GM18858 (cell line): Measurements from ENCODE around the gene CD9.
"Not testable (repeated sequence)": the region's sequence is repeated elsewhere in the genome, so short reads cannot be mapped to it uniquely, and the experiment has no call there.

ENCODE experiments used
- ATAC-seq: cut with Tn5 transposase; IDR thresholded peaks from one replicate; pipeline ENCODE4 v1.9.1; 2021; ENCODE audit not compliant: unreplicated experiment

Gene CD9, protein sequence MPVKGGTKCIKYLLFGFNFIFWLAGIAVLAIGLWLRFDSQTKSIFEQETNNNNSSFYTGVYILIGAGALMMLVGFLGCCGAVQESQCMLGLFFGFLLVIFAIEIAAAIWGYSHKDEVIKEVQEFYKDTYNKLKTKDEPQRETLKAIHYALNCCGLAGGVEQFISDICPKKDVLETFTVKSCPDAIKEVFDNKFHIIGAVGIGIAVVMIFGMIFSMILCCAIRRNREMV

DNA sequence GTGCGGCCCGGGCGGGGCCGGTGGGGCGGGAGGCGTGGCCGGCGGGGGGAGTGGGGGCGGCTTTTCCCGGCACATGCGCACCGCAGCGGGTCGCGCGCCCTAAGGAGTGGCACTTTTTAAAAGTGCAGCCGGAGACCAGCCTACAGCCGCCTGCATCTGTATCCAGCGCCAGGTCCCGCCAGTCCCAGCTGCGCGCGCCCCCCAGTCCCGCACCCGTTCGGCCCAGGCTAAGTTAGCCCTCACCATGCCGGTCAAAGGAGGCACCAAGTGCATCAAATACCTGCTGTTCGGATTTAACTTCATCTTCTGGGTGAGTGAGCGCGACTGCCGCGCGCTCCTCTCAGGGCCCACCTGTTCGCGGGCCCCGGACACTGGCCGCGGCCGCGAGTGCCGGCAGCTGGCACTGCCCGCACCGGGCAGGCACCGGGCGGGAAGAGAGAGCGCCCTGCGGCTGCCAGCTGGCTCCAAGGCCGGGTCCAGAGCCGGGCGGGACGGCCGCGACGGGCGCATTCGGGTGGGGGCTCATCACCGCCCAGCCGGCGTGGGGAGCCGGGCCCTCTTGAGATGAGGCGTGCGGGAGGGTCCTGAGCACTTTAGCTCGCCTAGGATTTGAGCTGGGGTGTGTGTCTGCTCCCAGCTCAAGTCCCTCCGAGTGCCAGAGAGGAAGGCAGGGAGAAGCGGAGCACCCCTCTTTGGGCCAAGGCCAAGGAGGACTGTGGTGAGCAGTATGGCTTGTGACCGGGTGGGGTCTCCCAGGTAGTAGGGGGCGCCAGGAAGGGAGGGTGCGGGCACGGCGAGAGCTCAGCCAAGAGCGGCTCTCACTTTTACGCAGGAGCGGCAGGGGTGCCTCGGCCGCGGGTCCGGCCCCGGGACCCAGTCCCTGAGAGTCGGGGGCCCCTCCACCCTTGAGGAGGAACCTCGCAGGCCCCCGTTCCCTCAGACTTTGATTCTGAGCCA lies at the start of gene CD9:
Gene CD9, plus strand, starts transcription at position 145 of the 957 bp plus-strand sequence. Its CDS starts 100 bp downstream, at position 245.
- no peak for ATAC-seq

DNA sequence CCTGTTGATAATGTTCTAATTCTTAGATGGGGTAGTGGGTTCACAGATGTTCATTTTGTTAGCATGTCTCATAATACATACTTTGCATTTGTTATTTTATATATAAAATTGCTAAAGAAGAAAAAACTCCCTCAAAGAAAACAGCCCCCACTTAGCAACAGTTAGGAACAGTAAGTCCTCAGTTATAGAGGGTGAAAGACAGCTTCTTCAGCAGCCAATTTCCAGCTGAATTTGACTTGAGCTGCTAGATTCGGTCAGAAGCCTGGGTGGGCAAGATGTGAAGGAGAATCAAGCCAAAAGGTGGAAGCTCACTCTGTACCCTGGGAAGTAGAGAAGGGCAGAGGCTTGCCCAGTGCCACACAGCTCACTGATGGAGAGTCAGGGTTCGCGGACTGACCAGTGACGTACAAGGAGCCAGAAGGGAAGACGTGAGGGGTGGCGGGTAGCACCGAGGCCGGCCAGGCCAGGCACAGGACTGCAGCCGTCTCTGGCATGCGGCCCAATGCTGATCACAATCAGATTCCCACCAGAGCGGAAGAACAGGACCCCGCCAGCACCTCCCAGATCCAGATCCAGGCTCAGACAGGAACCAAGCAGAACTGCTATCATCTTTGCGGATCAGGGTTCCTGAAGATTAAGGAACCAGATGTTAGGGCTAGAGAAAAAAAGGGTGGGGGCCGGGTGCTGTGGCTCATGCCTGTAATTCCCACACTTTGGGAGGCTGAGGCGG lies 45.3 kb upstream of the CD9 start:
- no peak for ATAC-seq

DNA sequence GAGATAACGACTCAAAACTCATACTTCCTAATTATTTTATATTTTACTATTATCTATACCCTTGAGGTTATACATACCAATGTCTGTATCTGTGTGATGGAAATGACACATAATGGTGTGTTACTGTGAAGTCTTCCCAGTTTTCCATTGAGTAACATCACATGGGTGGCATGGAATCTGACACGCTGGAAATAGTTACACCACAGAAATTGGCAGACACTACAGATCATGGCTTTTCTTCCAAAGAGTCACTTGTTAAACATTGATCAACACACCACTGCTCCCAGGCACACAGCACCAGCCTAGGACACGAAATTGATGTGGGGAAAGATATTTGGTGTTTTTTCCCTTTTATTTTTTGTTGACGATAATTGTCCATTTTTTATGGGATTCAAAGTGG lies 42.7 kb upstream of the CD9 start:
- no peak for ATAC-seq

DNA sequence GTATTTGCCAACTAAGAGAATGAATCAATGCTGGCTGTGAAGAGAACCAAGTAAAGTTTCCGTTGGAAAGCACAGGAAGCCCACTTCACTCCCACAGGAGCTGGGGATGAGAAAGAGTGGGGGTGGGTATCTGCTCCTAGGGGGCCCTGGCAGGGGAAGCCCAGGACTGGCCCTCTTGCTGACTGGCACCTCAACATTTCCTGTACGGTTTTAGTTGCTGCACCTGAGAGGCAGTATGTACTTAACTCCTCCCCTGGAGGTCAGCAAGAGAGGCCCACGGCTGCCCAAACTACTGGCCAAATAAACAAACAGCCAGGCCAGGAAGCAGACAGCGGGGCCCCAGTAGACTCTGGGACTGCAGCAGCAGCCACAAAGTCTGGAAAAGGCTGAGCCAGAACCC lies 41.9 kb upstream of the CD9 start:
- ATAC-seq = no peak

DNA sequence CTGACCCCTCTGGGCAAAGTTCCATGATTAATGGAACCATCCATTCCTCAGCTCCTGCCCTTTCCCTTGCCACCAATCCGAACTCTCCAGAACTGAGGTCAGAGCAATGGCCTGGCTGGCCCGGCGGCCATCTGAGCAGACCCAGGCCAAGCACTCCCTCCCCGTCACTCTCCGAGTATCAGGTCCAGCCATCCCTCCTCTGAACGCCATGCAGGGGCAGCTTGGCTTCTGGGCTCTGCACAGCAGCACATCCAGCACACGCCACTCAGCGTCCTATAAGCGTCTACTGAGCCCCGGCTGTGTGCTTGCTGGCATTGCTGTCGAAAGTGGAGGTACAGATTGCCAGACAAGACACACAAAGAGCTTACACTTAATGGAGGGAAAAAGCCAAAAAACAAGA lies 41.5 kb upstream of the CD9 start:
- no peak for ATAC-seq

DNA sequence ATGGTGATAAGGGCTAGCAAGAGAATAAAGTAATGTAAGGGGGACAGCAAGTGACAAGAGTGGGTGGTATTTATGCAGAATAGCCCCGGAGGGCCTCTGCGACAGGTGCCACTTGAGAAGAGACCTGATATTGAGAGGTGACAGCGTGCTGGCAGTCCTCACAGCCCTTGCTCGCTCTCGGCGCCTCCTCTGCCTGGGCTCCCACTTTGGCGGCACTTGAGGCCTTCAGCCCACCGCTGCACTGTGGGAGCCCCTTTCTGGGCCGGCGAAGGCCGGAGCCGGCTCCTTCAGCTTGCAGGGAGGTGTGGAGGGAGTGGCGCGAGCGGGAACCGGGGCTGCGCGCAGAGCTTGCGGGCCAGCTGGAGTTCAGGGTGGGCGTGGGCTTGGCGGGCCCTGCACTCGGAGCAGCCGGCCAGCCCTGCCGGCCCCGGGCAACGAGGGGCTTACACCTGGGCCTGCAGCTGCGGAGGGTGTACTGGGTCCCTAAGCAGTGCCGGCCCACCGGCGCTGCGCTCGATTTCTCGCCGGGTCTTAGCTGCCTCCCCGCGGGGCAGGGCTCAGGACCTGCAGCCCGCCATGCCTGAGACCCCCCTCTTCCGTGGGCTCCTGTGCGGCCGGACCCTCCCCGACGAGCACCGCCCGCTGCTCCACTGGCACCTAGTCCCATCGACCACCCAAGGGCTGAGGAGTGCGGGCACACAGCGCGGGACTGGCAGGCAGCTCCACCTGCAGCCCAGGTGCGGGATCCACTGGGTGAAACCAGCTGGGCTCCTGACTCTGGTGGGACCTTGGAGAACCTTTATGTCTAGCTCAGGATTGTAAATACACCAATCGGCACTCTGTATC lies 40.8 kb upstream of the CD9 start:
- not testable (repeated sequence) for ATAC-seq

DNA sequence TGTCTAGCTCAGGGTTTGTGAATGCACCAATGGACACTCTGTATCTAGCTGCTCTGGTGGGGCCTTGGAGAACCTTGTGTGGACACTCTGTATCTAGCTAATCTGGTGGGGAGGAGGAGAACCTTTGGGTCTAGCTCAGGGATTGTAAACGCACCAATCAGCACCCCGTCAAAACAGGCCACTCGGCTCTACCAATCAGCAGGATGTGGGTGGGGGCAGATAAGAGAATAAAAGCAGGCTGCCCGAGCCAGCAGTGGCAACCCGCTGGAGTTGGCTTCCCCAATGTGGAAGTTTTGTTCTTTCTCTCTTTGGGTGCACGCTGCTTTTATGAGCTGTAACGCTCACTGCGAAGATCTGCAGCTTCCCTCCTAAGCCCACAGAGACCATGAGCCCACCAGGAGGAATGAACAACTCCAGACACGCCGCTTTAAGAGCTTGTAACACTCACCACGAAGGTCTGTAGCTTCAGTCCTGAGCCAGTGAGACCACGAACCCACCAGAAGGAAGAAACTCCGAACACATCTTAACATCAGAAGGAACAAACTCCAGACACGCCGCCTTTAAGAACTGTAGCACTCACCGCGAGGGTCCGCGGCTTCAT lies 40.1 kb upstream of the CD9 start:
- not testable (repeated sequence) for ATAC-seq

DNA sequence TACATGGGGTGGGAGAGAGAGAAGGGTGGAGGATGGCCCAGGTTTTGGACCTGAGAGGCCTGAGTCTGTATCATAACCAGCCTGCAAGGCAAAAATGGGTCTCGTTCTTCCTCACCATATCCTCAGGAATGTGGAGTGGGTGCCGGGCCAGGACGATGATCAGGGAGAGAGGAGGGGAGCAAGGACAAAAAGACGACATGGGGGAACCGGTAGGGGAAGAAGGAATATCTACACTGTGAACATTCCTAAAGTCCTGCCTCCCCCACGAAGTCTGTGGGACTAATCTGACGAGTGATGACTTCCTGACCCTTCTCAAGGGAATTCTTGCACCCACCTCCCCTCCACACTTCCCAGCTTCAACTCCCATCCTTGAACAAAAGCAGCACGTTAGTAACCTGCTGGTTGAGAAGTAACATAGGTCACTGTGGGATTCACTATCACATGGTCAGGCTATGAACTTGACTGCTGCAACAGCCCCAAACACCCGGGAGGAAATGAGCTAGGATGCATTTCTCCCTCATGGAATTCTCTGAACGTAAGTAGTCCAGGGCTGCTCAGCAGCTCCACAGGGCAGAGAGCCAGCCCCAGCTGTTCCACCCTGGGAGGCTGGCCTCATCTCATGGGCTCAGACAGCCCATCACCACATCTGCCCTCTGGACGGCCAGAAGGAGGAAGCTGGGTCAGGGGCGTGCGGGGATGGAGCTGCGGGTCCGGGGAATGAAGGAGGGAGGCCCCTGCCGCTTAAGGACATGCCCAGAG lies 38.9 kb upstream of the CD9 start:
- no peak for ATAC-seq

DNA sequence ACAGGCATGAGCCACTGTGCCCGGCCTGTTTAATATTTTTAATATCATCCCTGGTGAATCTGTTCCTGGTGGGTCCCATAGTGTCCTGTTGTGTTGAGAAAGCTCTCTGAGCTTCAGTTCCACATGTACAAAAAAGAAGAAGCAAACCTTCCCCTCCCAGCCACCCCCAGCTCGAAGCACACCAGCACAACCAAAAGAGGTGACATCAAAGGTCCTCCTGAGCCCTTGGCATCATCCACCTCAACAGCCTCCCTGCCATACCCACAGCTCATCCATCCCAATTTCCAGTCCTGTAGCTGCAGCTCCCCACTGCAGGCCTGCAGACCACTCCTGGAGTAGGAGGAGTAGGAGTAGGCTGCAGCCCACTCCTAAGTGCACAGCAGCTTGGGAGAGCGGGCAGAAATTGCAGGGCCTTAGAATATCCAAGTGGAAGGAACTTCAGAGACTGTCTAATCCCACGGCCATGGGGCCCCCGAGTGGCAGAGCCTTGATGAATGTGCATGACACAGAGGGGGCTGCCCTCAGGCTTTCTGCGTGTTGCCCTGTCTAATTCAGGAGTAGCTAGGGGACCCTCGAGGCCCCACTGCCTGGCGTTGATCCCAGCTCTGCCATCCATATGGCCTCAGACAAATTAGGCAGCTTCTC lies 36.7 kb upstream of the CD9 start:
- ATAC-seq = no peak

DNA sequence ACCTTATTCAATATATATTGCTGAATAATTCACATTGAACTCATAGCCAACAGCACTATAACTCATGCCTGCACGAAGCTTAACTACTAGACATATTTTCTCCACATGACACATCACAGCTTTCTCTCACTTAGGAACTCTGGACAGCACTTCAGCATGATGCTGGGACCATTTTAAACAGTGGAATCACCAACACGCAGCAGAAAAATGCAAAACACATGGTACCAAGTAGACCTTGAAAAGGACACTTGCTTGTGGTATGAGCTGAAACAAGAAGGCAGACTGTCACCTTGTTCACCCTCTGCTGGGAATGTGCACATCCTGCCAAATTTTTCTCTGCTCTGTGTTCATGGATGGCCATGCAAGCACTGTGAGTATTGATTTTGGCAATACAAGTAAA lies 34.8 kb upstream of the CD9 start:
- ATAC-seq = no peak

DNA sequence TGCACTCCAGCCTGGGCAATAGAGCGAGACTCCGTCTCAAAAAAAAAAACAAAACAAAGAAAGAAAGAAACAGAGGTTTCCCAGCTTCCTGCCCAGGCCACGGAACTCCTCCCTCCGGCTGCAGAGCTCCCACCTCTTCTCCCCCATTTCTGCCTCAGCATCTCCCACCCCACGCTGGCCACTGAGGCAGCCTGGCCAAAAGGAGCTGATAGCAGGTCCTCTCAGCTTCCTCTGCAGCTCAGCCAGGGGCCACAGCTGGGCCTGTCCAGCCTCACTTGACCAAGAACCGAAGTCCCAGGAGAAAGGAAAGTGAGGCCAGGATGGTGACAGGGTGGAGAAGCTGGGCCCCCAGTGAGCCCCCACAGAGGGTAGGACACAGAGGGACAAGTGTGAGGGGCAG lies 33.4 kb upstream of the CD9 start:
- ATAC-seq = no peak

DNA sequence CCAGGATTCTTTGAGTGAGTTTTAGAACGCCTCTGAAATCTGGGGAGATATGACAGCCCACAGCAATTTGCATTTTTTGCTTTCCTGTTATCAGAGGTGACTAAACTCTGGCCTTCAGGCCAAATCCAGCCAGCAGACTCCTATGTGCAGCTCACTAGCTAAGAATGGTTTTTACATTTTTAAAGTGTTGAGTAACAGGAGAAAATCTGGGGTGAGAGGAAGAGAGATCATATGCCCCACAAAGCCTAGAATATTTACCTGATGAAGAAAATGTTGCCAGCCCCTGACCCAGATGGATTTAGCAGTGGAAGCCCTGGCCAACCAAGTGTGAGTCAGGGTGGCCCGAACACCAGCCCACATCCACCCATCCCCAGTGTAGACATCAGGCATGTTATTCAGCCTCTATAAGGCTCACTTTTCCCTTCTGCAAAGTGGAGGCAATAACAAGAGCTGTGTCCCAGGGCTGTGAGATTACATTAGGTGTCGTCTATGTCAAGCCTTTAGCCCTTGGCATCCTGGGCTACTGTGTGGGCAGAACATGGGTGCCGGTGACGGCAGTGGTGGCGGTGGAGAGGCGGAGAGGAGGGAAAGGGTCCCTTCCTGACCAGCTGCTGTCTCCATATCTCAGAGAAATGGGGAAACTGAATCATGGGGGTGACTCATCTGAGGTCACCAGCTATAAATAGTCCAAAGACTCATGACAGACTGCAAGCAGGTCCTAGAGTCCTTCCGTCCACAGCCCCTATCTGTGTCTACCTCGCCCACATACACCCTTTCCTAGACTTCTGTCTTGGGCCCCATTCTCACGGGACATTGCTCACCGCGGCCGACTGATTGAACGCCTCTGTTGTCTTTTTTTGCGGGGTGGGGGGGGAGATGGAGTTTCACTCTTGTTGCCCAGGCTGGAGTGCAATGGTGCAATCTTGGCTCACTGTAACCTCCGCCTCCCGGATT lies 32.6 kb upstream of the CD9 start:
- peak; percentile 75 for ATAC-seq

DNA sequence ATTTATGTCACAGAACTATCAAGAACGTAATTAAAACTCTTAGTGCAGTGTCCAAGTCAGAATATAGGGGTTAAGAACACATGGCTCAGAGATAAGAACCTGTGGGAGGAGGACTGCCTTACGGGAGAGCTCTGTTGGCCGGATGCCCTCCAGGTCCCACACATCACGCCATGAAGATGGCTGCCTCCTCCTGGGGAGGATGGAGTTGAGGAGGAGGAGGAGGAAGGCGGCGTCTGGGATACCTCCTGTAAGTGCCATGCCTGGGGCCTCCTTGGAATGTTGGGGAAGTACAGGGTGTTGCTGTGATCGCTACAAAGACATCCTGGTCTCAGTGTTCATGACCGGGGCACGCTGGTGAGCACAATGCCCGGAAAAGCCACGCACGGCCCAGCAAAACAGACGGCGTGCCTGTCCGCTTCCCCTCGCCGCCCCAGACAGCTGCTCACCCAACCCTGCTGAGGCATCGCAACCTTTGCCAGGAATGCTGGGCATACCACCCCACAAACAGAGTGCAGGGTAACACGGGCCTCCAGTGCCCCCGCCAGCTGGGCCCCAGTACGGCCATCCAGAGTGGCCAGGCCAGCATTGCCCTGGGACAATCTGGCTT lies 28.7 kb upstream of the CD9 start:
- ATAC-seq = no peak

DNA sequence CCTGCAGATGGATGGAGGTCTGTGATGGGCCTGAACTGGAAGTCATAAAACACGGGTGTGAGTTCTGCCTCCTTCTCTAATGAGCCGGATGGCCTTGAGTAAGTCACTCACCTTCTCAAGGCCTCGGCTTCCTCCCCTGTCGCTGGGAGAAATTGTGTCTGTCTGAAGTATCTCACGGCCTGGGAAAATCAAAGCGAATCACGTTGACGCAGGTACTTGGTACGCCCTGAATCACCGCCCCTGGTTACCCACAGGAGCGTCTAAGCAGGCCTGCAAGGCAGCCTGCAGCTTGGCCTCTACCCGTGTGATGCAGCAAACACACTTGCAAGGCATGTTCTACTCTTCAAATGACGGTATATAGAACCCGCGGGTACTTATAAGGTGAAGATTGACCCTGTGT lies 28.1 kb upstream of the CD9 start:
- ATAC-seq = no peak

DNA sequence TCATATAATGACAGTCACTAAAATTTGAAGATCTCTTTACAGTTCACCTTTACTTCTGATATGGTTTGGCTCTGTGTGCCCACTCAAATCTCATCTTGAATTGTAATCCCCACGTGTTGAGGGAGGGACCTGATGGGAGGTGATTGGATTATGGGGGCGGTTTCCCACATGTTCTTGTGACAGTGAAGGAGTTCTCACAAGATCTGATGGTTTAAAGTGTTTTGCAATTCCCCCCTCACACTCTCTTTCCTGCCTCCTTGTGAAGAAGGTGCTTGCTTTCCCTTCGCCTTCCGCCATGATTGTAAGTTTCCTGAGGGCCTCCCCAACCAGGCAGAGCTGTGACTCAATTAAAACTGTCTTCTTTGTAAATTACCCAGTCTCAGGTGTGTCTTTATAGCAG lies 27.3 kb upstream of the CD9 start:
- no peak for ATAC-seq

DNA sequence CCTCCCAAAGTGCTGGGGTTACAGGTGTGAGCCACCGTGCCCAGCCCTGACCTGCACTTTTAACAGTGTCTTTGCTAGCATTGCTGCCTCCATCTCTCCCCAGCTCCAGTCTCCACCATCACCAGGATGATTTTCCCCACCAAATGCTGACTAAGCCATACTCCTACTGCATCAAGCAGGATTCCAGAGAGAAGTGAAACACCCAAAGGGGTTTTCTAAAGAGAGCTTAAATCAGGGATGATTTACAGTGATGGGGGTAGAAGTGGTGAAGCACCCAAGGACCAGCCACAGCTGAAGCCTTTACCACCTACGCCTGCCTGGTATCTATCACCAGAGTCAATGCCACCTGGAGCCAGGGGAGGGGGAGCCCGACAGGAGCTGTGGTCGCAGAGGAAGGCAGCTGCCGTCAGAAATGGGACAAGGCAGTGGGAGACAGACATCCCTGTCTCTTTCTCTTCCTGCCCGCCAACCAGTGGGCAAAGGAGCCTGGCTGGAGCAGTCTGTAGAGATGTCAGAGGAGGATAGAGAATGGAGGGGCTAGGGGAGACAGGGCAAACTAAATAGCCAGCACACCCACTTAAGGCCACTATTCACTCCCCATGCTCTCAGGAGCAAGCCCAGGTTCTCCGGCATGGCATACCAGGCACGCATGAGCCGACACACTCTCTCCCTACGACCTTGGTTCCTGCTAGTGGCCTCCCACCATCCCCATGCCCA lies 22.4 kb upstream of the CD9 start:
- no peak for ATAC-seq
